ENCODE data around the gene UBC.
"Not testable (repeated sequence)": the region's sequence is repeated elsewhere in the genome, so short reads cannot be mapped to it uniquely, and the experiment has no call there.

Gene UBC

DNA sequence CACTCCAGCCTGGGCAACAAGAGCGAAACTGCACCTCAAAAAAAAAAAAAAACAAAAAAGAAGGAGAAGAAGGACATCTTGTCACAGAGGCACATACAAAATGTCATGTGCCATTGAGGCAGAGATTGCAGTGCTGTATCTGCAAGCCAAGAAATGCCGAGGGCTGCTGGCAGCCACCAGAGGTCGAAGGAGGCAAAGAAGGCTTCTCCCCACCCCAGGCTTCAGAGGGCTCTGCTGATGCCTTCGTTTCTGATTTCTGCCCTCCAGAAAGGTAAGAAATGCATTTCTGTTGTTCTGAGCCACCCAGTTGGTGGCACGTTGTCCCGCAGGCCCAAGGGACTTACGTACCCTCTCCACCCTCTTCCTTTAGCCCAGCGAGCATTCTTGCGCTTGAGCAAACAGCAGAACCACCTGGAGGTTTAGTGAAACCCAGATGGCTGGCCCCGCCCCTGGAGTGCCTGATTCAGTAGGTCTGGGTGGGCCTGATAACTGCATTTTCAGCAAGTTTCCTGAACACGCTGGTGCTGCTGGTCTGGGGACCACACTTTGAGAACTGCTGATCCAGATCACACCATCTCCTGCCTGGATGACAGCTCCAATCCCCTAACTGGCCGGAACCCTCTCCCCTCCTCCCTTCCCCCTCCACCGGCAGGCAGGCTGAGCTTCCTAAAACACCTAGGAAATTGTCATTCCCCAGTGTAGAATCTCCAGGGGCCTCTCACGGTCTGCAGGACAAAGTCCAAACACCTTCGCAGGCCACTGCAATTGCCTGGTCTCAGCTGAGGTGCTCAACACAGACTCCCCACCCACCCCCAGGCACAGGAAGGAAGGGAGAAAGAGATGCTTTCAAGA, 29.6 kb downstream of the UBC start:
- DNase-seq (ENCODE audit: low read depth in 2 of 2), result no peak

DNA sequence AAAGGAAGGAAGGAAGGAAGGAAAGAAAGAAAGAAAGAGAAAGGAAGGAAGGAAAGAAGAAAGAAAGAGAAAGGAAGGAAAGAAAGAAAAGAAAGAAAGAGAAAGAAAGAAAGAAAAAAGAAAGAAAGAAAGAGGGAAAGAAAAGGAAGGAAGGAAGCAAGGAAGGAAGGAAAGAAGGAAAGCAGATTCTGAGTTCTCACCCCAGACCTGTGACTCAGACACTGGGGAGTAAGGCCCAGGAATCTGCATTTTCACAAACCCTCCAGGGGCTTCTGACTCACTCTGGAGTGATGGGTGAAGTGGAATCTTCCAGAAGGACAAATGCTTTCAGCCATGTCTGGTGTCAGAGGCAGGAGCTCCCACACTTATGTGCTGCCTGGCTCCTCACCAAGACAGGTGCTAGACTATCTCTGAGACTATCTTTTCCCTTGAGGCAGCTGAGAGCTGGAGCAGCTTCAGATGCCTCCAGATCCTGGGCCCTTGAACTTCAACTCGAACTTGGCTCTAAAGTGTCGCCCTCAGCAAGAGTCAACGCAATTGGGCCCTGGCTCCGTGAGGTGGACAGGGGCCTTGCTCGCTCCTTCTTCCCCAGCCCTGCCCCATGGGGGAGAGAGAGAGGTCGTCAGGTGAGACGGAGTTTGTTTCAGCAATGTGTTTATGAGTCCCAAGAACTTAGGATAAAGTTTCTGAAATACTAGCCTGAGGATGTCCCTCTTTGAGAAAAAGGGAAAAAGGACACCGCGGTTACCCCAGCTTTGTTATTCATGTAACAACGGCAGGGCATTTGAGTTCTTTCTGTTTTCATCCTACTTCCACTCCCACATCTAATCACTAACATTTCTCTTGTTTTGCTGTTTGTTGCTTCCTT, 31.0 kb downstream of the UBC start:
- DNase-seq (ENCODE audit: low read depth in 2 of 2), result no peak

DNA sequence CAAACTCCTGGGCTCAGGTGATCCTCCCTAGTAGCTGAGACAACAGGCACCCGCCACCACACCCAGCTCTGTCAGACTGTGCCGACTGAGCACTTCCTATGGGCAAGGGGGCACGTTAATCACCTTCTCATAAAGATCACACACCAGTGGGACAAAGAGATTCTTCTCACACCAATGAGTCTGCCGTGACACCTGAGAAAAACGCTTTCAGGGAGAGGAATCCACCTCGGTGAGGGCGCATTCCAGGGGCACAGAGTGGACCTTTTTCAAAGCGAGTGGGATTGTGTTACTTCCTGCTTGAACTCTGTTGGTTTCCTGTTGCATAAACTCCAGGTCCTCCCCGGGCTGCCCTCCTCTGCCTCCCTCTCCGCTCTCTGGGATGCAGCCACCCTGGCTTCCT, 33.3 kb downstream of the UBC start:
- DNase-seq (ENCODE audit: low read depth in 2 of 2), result no peak

GRCh38 chr12:124880335-124880734, 34.1 kb downstream of the UBC start:
- DNase-seq (ENCODE audit: low read depth in 2 of 2), result not testable (repeated sequence)

GRCh38 chr12:124878795-124879516, 35.5 kb downstream of the UBC start:
- DNase-seq (ENCODE audit: low read depth in 2 of 2), result no peak

DNA sequence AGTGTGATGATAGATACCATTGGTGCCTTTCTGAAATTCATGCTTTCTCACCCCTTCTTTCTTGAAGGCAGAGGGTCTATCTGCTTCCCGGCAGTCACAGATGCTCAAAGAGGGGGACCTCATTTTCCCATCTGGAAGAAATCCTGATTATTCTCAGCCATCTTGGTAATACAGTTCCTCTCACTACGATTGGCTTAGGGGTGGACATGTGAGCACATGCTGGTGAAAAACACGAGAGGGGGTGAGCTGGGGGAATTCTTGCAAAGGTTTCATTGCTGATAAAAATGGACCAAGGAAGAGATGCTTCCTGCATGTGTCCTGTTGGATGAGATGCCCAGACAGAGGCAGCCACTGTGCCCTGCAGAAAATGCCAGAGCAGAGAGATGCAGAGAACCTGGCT, 37.0 kb downstream of the UBC start:
- DNase-seq (ENCODE audit: low read depth in 2 of 2), result no peak

GRCh38 chr12:124876171-124876570, 38.3 kb downstream of the UBC start:
- DNase-seq (ENCODE audit: low read depth in 2 of 2), result no peak

- DNase-seq (ENCODE audit: low read depth in 2 of 2), result no peak
Measured at GRCh38 chr12:124875803-124876132, 38.7 kb downstream of the UBC start.

GRCh38 chr12:124874988-124875802, 39.3 kb downstream of the UBC start:
- no peak for DNase-seq (ENCODE audit: low read depth in 2 of 2)

GRCh38 chr12:124874188-124874587, 40.3 kb downstream of the UBC start:
- DNase-seq (ENCODE audit: low read depth in 2 of 2), result no peak

DNA sequence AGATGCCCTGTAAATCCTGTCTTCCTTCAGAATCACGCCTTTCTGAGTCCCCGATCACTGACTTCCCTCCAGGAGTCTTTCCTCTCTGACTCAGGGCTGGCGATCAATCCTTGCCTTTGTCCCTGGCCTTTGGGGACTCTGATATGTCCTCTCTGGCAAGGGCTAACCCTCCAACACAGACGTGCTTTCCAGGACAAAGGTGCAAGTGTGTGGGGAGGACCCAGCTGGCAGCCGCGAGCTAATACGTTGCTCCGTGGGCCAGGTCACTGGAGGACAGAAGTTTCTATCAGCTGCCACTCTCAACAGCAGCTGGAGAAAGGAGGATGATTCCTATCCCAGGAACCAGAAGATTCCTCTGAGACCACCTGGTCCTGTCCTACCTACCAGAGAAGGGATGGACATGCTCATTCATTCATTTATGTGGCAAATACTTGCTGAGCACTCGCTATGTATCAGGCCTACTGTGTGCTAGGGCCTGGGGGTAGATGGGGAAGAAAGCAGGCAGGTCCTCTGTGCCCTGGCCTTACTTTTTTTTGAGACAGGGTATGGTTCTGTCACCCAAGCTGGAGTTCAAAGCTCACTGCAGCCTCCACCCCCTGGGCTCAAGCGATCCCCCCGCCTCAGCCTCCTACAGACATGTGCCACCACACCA, 42.3 kb downstream of the UBC start:
- no peak for DNase-seq (ENCODE audit: low read depth in 2 of 2)

- no peak for DNase-seq (ENCODE audit: low read depth in 2 of 2)
Measured at GRCh38 chr12:124871297-124871696, 43.2 kb downstream of the UBC start.

DNA sequence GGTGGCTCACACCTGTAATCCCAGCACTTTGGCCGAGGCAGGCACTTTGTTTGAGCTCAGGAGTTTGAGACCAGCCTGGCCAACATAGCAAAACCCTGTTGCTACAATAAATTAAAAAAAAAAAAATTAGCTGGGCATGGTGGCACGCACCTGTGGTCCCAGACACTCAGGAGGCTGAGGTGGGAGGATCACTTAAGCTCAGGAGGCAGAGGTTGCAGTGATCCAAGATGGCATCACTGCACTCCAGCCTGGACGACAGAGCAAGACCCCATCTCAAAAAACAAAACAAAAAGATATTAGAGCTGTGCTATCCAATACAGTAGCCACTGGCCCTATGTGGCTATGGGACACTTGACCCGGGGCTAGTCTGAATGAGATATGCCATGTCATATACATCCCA, 43.9 kb downstream of the UBC start:
- no peak for DNase-seq (ENCODE audit: low read depth in 2 of 2)

DNA sequence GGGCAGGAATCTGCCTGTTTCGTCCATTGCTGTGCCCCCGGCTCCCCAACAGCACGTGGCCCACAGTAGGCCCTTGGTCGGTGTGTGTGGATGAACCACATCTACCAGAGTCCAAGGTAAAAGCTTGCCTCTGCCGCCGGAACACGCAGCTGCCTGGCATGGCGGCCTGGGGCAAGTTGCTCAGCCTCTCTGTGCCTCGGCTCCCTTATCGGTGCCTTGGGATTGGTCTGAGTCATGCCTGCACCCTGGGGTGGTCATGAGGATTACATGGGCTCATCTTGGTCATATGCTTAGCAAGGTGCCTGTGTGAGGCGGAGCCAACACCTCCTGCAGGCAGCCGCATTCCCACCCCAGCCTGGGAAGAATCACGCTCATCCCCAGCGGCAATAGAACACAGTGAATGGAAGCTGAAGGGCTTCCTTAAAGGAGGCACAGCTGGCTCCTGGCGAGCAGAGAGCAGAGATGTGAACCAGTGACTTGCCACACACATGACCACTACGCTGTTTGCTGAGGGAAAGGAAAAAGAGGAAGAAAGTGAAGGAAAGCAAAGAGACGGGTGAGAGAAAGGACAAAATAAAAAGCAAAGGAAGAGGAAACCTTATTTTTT, 45.3 kb downstream of the UBC start:
- DNase-seq (ENCODE audit: low read depth in 2 of 2), result no peak

DNA sequence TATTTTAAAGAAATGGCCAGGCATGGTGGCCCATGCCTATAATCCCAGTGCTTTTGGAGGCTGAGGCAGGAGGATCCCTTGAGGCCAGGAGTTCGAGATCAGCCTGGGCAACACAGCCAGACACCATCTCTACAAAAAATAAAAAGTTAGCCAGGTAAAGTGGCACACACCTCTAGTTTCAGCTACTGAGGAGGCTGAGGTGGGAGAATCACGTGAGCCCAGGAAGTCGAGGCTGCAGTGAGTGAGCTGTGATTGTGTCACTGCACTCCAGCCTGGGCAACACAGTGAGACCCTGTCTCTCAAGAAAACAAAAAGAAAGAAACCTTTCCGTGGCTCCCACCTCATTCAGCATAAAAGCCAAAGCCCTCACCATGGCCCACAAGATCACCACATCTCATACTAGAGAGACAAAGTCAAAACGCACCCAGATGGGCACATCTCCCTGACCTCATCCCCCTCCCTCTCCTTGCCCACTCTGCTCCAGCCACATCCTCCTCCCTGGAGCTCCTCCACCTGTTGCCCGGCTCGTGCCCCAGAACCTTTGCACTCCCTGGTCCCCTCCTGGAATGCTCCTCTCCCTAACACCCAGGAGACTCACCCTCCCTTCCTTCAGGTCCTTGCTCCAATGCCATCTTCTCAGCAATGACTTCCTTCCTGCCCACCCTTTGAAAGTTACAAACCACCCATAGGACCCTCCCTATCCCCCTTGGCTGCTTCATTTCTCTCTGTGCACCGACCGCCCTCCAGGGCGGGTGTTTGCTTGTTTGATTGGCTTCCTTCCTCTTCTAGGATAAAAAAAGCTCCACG, 46.0 kb downstream of the UBC start:
- no peak for DNase-seq (ENCODE audit: low read depth in 2 of 2)

DNA sequence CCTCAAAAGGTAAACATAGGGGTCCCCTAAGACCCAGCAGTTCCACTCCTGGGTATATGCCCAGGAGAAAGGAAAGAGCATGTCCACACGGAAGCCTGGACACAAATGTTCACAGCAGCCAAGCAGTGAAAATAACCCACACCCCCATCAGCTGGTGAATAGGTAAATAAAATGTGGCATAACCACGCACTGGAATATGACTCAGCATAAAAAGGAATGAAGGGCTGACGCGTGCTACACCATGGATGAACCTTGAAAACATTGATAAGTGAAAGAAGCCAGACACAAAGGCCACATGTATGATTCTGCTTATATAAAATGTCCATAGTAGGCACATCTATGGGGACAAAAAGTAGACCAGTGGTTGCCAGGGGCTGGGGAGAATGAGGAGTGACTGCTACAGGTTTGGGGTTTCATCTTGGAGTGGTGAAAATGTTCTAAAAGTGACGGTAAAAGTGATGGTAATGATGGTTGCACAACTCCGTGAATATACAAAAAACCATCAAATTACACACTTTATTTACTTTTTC, 47.0 kb downstream of the UBC start:
- no peak for DNase-seq (ENCODE audit: low read depth in 2 of 2)

- no peak for DNase-seq (ENCODE audit: low read depth in 2 of 2)
Measured at GRCh38 chr12:124866883-124867400, 47.5 kb downstream of the UBC start.

GRCh38 chr12:124866195-124866882, 48.1 kb downstream of the UBC start:
- no peak for DNase-seq (ENCODE audit: low read depth in 2 of 2)

DNA sequence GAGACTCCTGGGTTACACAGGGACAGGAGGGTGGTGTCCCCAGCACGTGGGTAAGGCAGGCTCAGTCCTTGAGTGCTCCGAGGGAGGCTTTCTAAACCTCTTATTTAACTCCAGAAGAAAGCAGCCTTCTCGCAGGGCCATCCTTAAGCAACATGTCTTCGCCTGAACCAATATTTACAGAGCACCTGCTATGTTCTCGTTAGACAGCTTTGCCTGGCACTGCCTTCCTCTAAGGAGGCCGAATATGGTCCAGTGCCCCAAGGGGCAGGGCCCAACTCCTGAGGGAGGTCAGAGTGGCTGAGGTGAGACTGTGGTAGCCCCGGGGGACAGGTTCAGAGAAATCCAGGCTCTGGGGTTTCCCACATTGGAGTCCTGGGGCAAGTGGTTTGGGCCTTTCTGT, 48.7 kb downstream of the UBC start:
- no peak for DNase-seq (ENCODE audit: low read depth in 2 of 2)

All from stimulated activated CD8-positive, alpha-beta memory T cell treated with anti-CD3 and anti-CD28 coated beads, Interleukin-15, amount 100 ng/mL, for 48 hours (primary cell).